Left lung (tissue), 10 donors: ENCODE measurements around the gene PDPN. TPM values are rescaled to one million over a fixed set of nuclear protein-coding genes. Genes with fewer than 3 reads are reported as not detected.
A peak's percentile ranks its signal among the peaks of the same experiment; 100 is the strongest.

ENCODE experiments used
- ATAC-seq: fragments of 200-7000 bp; cut with Tn5 transposase; one replicate; pipeline ENCODE4 v1.9.1; 2020; ENCODE audit warnings: moderate library complexity
- DNase-seq, 4 donors: peaks; one replicate each; pipeline ENCODE4 v3.0.0-alpha.2; 2013 to 2020
- H3K27ac ChIP-seq, 2 donors: fragments of 200-600 bp; sonication (generic) in 1 of 2; one replicate each; pipeline versions ENCODE4 v1.5.0 to v1.8.0; 2020 to 2021
- H3K27me3 ChIP-seq, 2 donors: fragments of 200-600 bp; sonication (generic) in 1 of 2; one replicate each; pipeline versions ENCODE4 v1.5.0 to v1.8.0; 2020 to 2021
- H3K36me3 ChIP-seq, 2 donors: fragments of 200-600 bp; sonication (generic) in 1 of 2; one replicate each; pipeline versions ENCODE4 v1.5.0 to v1.8.0; 2020 to 2021
- H3K4me1 ChIP-seq, 2 donors: fragments of 200-600 bp; one replicate each; pipeline ENCODE4 v1.8.0; 2021
- H3K4me3 ChIP-seq, 2 donors: fragments of 200-600 bp; sonication (generic) in 1 of 2; one replicate each; pipeline versions ENCODE4 v1.5.0 to v1.8.0; 2020 to 2021; ENCODE audit warnings: mild to moderate bottlenecking in 1 of 2
- H3K9me3 ChIP-seq, 2 donors: fragments of 200-600 bp; sonication (generic) in 1 of 2; one replicate each; pipeline versions ENCODE4 v1.5.0 to v1.8.0; 2020 to 2021
- intact Hi-C, 2 donors: fragments of 100-400 bp; cut with DNase I; formaldehyde crosslinking; loops; one replicate each; pipeline versions ENCODE4 v1.11.2 to v1.14.2; 2022
- polyA plus RNA-seq, 6 donors: library from polyadenylated mRNA; unstranded; fragments of 120-200 nt; gene quantifications; one replicate each; pipeline ENCODE4 v1.2.1, GENCODE V29; 2013; ENCODE audit not compliant: insufficient read length in 6 of 6
- total RNA-seq, 2 donors: library from RNA; stranded (reverse); fragmentation: NEBNext Ultra II Directional; extraction: Animal tissue kit (Norgen Biotek cat#: 25700); gene quantifications; one replicate each; pipeline ENCODE4 v1.2.1, GENCODE V29; 2021
- TF ChIP-seq, protein P1 (sequence below), 2 donors: fragments of 200-600 bp; sonication (generic) in 1 of 2; IDR thresholded peaks; one replicate each; pipeline versions ENCODE4 v1.5.0 to v1.8.0; 2021; ENCODE audit warnings: antibody characterized with exemption in 2 of 2
- donor health status: DM: no; HTN: yes; CAD: no.
- donor health status: DM: no; HTN: no; CAD: no.

Gene PDPN
- total and polyA plus RNA-seq, 8 donors, result 23.6 to 57.6 (median 46.3) TPM

GRCh38 chr1:13586001-13586400 lies 2.4 kb downstream of the PDPN start:
- no peak for ATAC-seq

DNA sequence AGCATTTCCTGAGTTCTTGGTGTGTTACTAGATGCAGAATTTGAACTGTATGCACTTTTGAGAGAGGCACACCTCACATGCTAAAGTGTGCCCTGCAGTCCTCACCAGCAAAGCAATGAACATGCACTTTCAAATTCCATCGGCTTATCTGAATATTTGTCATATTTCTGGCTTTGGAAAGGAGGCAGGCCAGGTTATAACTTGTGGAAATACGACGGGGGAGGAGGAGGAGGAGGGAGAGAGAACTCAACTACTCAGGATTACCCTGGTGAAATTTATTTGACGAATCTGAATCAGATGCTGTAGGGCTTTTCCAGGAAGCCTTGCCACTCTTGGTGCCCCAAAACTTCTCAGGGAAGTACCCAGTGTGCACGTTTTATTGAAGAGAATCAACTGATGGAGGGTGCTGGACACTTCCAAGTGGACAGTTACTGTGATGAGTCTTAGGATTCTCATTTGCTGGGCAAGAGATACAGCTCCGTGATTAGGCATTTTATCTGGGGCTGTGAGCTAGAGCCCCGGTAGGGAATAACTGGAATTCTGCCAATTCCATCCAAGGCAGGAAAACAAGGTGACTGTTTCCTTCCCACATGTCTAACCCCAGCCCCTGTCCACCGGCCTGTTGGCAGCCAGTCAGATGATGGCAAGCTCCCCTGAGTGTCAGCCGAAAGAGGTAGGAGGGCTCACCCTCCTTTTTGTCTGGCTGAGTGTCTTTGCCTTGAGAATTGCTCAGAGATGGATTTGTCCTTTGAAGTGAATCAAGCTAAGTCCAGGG lies 3.8 kb downstream of the PDPN start:
- no peaks in the 10 kb centered on the region for H3K36me3 ChIP-seq
- TF ChIP-seq, protein P1, sequence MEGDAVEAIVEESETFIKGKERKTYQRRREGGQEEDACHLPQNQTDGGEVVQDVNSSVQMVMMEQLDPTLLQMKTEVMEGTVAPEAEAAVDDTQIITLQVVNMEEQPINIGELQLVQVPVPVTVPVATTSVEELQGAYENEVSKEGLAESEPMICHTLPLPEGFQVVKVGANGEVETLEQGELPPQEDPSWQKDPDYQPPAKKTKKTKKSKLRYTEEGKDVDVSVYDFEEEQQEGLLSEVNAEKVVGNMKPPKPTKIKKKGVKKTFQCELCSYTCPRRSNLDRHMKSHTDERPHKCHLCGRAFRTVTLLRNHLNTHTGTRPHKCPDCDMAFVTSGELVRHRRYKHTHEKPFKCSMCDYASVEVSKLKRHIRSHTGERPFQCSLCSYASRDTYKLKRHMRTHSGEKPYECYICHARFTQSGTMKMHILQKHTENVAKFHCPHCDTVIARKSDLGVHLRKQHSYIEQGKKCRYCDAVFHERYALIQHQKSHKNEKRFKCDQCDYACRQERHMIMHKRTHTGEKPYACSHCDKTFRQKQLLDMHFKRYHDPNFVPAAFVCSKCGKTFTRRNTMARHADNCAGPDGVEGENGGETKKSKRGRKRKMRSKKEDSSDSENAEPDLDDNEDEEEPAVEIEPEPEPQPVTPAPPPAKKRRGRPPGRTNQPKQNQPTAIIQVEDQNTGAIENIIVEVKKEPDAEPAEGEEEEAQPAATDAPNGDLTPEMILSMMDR (IDR thresholded peaks at IDR 0.05), result no peak
- no peaks in the 10 kb centered on the region for H3K9me3 ChIP-seq
- DNase-seq (no peak), ATAC-seq (peak; percentile 49)
- no peaks in the 10 kb centered on the region for H3K4me1 ChIP-seq
- peaks cover 8 to 62% of the 10 kb centered on the region in 2 donors for H3K27me3 ChIP-seq
- no peak overlapping the region for H3K4me3 ChIP-seq
- peak overlapping the region in 1 of 2 donors; percentile 5 for H3K27ac ChIP-seq
- intact Hi-C loops, result no loop called here

More at GRCh38 chr1:13586001-13586400, 2.4 kb downstream of the PDPN start:
- no peaks in the 10 kb centered on the region for H3K4me1 ChIP-seq
- no peak overlapping the region for H3K27ac ChIP-seq
- TF ChIP-seq, protein P1 (IDR thresholded peaks at IDR 0.05), result no peak
- DNase-seq, result no peak
- no peaks in the 10 kb centered on the region for H3K36me3 ChIP-seq
- intact Hi-C loops, result no loop called here
- no peaks in the 10 kb centered on the region for H3K9me3 ChIP-seq
- H3K27me3 ChIP-seq, result peaks cover 8 to 77% of the 10 kb centered on the region in 2 donors
- no peak overlapping the region for H3K4me3 ChIP-seq

- TF ChIP-seq, protein P1 (IDR thresholded peaks at IDR 0.05), result no peak
- no peaks in the 10 kb centered on the region for H3K36me3 ChIP-seq
- H3K4me3 ChIP-seq, result no peak overlapping the region
- ATAC-seq (no peak), DNase-seq (no peak)
- H3K27ac ChIP-seq, result no peak overlapping the region
- no peaks in the 10 kb centered on the region for H3K9me3 ChIP-seq
- H3K4me1 ChIP-seq, result peaks cover 3% of the 10 kb centered on the region in 2 donors
- H3K27me3 ChIP-seq, result peaks cover 0 to 45% of the 10 kb centered on the region in 2 donors
- intact Hi-C loops, result no loop called here
Measured at GRCh38 chr1:13588946-13589796, 5.5 kb downstream of the PDPN start.

DNA sequence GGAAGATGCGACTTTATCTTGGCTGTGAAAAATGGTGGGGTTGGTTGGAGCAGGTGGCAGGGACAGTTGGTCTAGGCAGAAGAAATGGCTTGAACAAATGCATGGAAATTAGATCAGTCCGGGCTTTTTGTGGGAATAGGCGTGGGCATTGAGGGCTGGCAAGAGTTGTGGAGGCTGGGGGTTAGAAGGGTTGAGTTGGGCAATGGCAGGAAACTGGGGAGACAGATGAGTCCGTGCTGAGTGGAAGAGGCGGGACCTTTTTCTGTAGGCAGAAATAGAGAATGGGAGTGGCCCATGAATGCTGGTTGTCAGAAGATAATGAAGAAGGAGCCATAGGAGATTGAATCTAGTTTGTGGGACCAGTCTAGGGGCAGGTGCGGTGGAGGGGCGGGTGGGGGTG lies 6.9 kb downstream of the PDPN start:
- intact Hi-C loops, result no loop called here
- DNase-seq (no peak), ATAC-seq (no peak)
- TF ChIP-seq, protein P1 (IDR thresholded peaks at IDR 0.05), result no peak
- H3K4me1 ChIP-seq, result peaks cover 3 to 7% of the 10 kb centered on the region in 2 donors
- H3K36me3 ChIP-seq, result no peaks in the 10 kb centered on the region
- H3K27ac ChIP-seq, result no peak overlapping the region
- H3K4me3 ChIP-seq, result no peak overlapping the region
- peaks cover 0 to 32% of the 10 kb centered on the region in 2 donors for H3K27me3 ChIP-seq
- H3K9me3 ChIP-seq, result no peaks in the 10 kb centered on the region
